GM12878 (cell line): ENCODE measurements around the gene ITPR3. TPM values are rescaled to one million over a fixed set of nuclear protein-coding genes. Genes with fewer than 3 reads are reported as not detected.

Source experiments
- ATAC-seq: fragments of 200-7000 bp; cut with Tn5 transposase; 3 replicates; pipeline ENCODE4 v1.9.1; 2020; ENCODE audit warnings: mild to moderate bottlenecking, moderate library complexity
- BruUV-seq: library from RNA; stranded (reverse); fragments of 400-500 nt; replicated peaks from 2 replicates; lab custom pipeline; 2021; lab: Mats Ljungman, UMichigan
- CTCF ChIA-PET: fragments of 300-600 bp; sonication (Branson Sonifier 250); formaldehyde crosslinking; extraction: SDS; loops from one replicate; lab custom pipeline; 2021; ENCODE audit warnings: inconsistent platforms; lab: Yijun Ruan, JAX
- POLR2A ChIA-PET: fragments of 350-600 bp; formaldehyde crosslinking; extraction: SDS; loops from one replicate; lab custom pipeline; 2021; ENCODE audit warnings: inconsistent platforms; lab: Charles Lee
- RAD21 ChIA-PET: fragments of 300-600 bp; sonication (Branson Sonifier 250); formaldehyde crosslinking; loops from one replicate; lab custom pipeline; 2023; ENCODE audit warnings: antibody characterized with exemption; ENCODE audit not compliant: unreplicated experiment; lab: Charles Lee
- SMC1A ChIA-PET: fragments of 300-600 bp; sonication (Branson Sonifier 250); formaldehyde crosslinking; loops from one replicate; lab custom pipeline; 2023; ENCODE audit not compliant: unreplicated experiment, uncharacterized antibody; lab: Charles Lee
- DNase-seq: peaks from one replicate; pipeline ENCODE4 v3.0.0-alpha.2; 2011; ENCODE audit warnings: low read depth, low spot score
- FAIRE-seq: peaks from 3 replicates; lab custom pipeline; 2011; peaks lifted over from hg19 to GRCh38; lab: Jason Lieb, UNC
- H2AFZ ChIP-seq: 2 replicates; pipeline ENCODE4 v1.6.0; 2011; ENCODE audit warnings: low read depth, low read length, control low read depth; ENCODE audit not compliant: control insufficient read depth
- H3K27ac ChIP-seq: 2 replicates; pipeline ENCODE4 v1.5.1; 2011; ENCODE audit warnings: control low read depth; ENCODE audit not compliant: control insufficient read depth, insufficient read depth
- H3K27me3 ChIP-seq, 2 experiments: replicated peaks in 1 of 2; 2 replicates each; pipeline versions ENCODE4 v1.6.0 to v1.6.1; 2011; ENCODE audit warnings: low read length in 1 of 2; ENCODE audit not compliant: control insufficient read depth in 2 of 2, insufficient read depth in 2 of 2
- H3K36me3 ChIP-seq, 2 experiments: 2 replicates each; pipeline ENCODE4 v1.5.1; 2011; ENCODE audit warnings: low read length in 1 of 2; ENCODE audit not compliant: control insufficient read depth in 2 of 2, insufficient read depth in 2 of 2
- H3K4me1 ChIP-seq: 2 replicates; pipeline ENCODE4 v1.6.1; 2011; ENCODE audit warnings: mild to moderate bottlenecking, low read length, moderate library complexity, mixed read lengths; ENCODE audit not compliant: control insufficient read depth, insufficient read depth
- H3K4me2 ChIP-seq: 2 replicates; pipeline ENCODE4 v1.6.0; 2011; ENCODE audit warnings: control low read depth; ENCODE audit not compliant: control insufficient read depth, insufficient read depth
- H3K4me3 ChIP-seq: fragments of 200-600 bp; sonication (generic); 2 replicates; pipeline ENCODE4 v1.5.1; 2016
- H3K79me2 ChIP-seq: 2 replicates; pipeline ENCODE4 v1.6.0; 2011; ENCODE audit warnings: low read length; ENCODE audit not compliant: control insufficient read depth, insufficient read depth
- H3K9ac ChIP-seq: 2 replicates; pipeline ENCODE4 v1.8.0; 2011; ENCODE audit warnings: low read length, control low read depth, mixed read lengths; ENCODE audit not compliant: control insufficient read depth, insufficient read depth
- H3K9me3 ChIP-seq: replicated peaks from 3 replicates; pipeline ENCODE4 v1.5.1; 2011; ENCODE audit warnings: mild to moderate bottlenecking, low read length; ENCODE audit not compliant: control insufficient read depth, insufficient read depth
- H4K20me1 ChIP-seq: 2 replicates; pipeline ENCODE4 v1.6.0; 2011; ENCODE audit not compliant: control insufficient read depth, insufficient read depth
- BHLHE40 ChIP-seq, 2 experiments: fragments of 450-650 bp in 1 of 2; IDR thresholded peaks; 2 replicates each; pipeline ENCODE4 v1.6.1; 2011 to 2017; ENCODE audit warnings: low read depth in 2 of 2, borderline replicate concordance in 1 of 2, improper control_type of control experiment in 1 of 2, low read length in 1 of 2, mild to moderate bottlenecking in 1 of 2
- CBX5 ChIP-seq: sonication (generic); IDR thresholded peaks from 2 replicates; pipeline ENCODE4 v1.6.1; 2016; ENCODE audit warnings: low read depth, moderate library complexity, mild to moderate bottlenecking, inconsistent platforms
- EZH2 ChIP-seq: IDR thresholded peaks from 2 replicates; pipeline ENCODE4 v1.6.1; 2012; ENCODE audit warnings: low read depth, mild to moderate bottlenecking, control low read depth, inconsistent platforms, low read length, borderline replicate concordance; ENCODE audit not compliant: control insufficient read depth
- JUNB ChIP-seq: IDR thresholded peaks from 2 replicates; pipeline ENCODE4 v1.6.1; 2016; ENCODE audit warnings: antibody characterized with exemption, mild to moderate bottlenecking
- KAT2A ChIP-seq: conservative IDR thresholded peaks from 2 replicates; pipeline ENCODE4 v1.6.1; 2011; ENCODE audit warnings: low read depth, low read length; ENCODE audit not compliant: control insufficient read depth
- MTA2 ChIP-seq: fragments of 450-650 bp; IDR thresholded peaks from 2 replicates; pipeline ENCODE4 v1.6.1; 2016; ENCODE audit warnings: low read depth, mild to moderate bottlenecking, moderate library complexity
- SMAD5 ChIP-seq: IDR thresholded peaks from 2 replicates; pipeline ENCODE4 v1.6.1; 2016; ENCODE audit warnings: antibody characterized with exemption, low read depth
- SUPT20H ChIP-seq: IDR thresholded peaks from 2 replicates; pipeline ENCODE4 v1.6.1; 2011; ENCODE audit warnings: low read depth, mild to moderate bottlenecking, low read length, moderate library complexity, borderline replicate concordance; ENCODE audit not compliant: control insufficient read depth
- ZNF217 ChIP-seq: fragments of 450-650 bp; IDR thresholded peaks from 2 replicates; pipeline ENCODE4 v1.6.1; 2017; ENCODE audit warnings: antibody characterized with exemption, mild to moderate bottlenecking
- ZNF24 ChIP-seq: fragments of 450-650 bp; IDR thresholded peaks from 2 replicates; pipeline ENCODE4 v1.6.1; 2017; ENCODE audit warnings: antibody characterized with exemption, mild to moderate bottlenecking
- ZSCAN29 ChIP-seq: fragments of 450-650 bp; IDR thresholded peaks from 2 replicates; pipeline ENCODE4 v1.6.1; 2017; ENCODE audit warnings: mild to moderate bottlenecking, moderate library complexity
- WGBS: methylation state at CpG from one replicate; pipeline ENCODE4 v1.1.6; 2016; ENCODE audit warnings: low lambda C conversion rate; ENCODE audit not compliant: insufficient replicate concordance, insufficient coverage; ENCODE audit errors: missing lambda C conversion rate; 5-methylcytosine and 5-hydroxymethylcytosine counted together
- in situ Hi-C: fragments of 300-500 bp; cut with MboI; formaldehyde crosslinking; loops from 9 replicates; pipeline ENCODE4 v1.14.3; 2018; ENCODE audit warnings: mixed read lengths
- intact Hi-C: fragments of 100-400 bp; cut with micrococcal nuclease; formaldehyde crosslinking; loops from one replicate; pipeline ENCODE4 v1.14.2; 2022; ENCODE audit not compliant: unreplicated experiment
- polyA plus RNA-seq, 11 experiments: library from polyadenylated mRNA; depleted of rRNA in 4 of 11; unstranded in 6 of 11; stranded (reverse) in 5 of 11; fragments of >200 nt; fragmentation: Nextera tagmentation in 4 of 11; fragmentation: Illumina TruSeq in 1 of 11; extraction: Ambion mirVana in 4 of 11; extraction: Trizol in 1 of 11; gene quantifications; 1 replicate in 1 of 11; 2 replicates in 10 of 11; pipeline versions ENCODE4 v1.2.1 to v1.2.3, GENCODE V29; 2011 to 2016; ENCODE audit warnings: inconsistent platforms in 2 of 11, missing spikeins in 2 of 11, low read depth in 1 of 11
- total RNA-seq, 4 experiments: library from RNA; depleted of rRNA in 3 of 4; stranded (reverse); fragments of >200 nt in 3 of 4; fragmentation: Illumina TruSeq in 1 of 4; extraction: Trizol in 1 of 4; gene quantifications; 2 replicates each; pipeline versions ENCODE4 v1.2.1 to v1.2.3, GENCODE V29; 2013 to 2021
- TF ChIP-seq, protein P1 (sequence below): IDR thresholded peaks from 2 replicates; pipeline ENCODE4 v1.6.1; 2011; ENCODE audit warnings: mild to moderate bottlenecking, low read depth, low read length, moderate library complexity; ENCODE audit not compliant: insufficient replicate concordance
- TF ChIP-seq, protein P2 (sequence below): IDR thresholded peaks from 2 replicates; pipeline ENCODE4 v1.6.1; 2012; ENCODE audit warnings: low read depth, low read length, improper control_type of control experiment
- TF ChIP-seq, protein P3 (sequence below): fragments of 450-650 bp; IDR thresholded peaks from 2 replicates; pipeline ENCODE4 v1.6.1; 2016; ENCODE audit warnings: mild to moderate bottlenecking, moderate library complexity, borderline replicate concordance
- TF ChIP-seq, protein P4 (sequence below): fragments of 450-650 bp; IDR thresholded peaks from 2 replicates; pipeline ENCODE4 v1.6.1; 2017; ENCODE audit warnings: borderline replicate concordance

The ITPR3 gene
- total and polyA plus RNA-seq, 10 of the 15 experiments (the other 5 are each of a cell fraction or from before 2014, with no cell fraction given): 0.32 to 34.0 (median 11.9) TPM

DNA sequence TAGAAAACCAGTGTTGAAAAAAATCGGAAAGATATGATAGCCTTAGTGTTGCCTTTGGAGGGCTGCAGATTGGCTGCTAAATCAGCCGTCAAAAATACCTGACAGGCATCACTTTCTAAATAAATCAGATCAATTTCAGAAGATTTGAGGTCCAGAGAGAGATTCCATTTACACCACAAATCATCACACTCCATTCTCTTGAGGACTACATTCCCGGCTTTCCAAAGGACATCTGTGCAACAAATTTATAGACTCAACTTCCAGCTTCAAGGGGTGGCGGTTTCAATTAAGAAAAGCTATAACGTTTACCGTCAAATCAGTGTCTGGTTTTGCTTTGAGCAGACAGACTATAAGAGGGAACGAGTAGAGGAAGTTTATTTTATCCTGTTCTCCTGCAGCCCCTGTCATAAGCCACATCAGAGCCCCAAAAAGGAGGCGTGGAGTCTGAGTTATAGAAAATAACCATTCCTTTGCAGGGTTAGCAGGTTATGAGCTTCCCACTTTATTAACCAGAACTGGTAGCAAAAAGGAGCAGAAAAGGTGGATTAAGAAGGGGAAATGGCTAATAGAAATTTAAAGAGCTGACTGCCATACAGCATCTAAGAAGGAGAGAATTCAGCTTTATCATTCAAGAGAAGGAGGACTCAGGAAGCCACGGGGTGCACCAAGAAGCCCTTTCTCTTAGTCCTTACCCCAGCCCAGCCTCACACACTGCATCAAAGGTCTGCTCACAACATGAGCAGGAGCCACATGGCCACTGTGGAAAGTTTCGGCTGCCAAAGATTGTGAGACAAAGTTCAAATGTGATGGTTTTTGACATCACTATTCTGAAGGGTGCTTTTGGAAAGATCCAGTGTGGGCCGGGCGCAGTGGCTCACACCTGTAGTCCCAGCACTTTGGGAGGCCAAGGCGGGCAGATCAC is 103.2 kb downstream of the ITPR3 start:
- WGBS: 35% methylated on average over 13 of the region's 13 CpGs
- Histone ChIP-seq H4K20me1 (no peaks in the 10 kb centered on the region), H3K4me3 (no peak overlapping the region), H3K9ac (no peak overlapping the region), H3K27ac (no peak overlapping the region), H3K4me2 (no peak overlapping the region), H3K4me1 (peaks cover 12% of the 10 kb centered on the region), H3K27me3 (peaks cover 6 to 15% of the 10 kb centered on the region in 2 experiments; a peak in 2 of 4 replicates), H3K9me3 (no peaks in the 10 kb centered on the region), H2AFZ (no peak overlapping the region), H3K79me2 (no peaks in the 10 kb centered on the region), H3K36me3 (no peaks in the 10 kb centered on the region)
- in situ Hi-C loops (no loop called here), intact Hi-C loops (no loop called here)
- SMC1A ChIA-PET: interaction anchor here (0.5 to 0.9 kb wide), 2 partner anchors 14 to 275 kb away, joined by 3 read pairs; no protein-coding TSS in a partner anchor
- FAIRE-seq (no peak), DNase-seq (no peak), ATAC-seq (no peak)
- RAD21 ChIA-PET: no interaction called here
- BruUV-seq: no TSS peak
- POLR2A ChIA-PET: no interaction called here
- CTCF ChIA-PET: interaction anchor here (1.0 to 3.4 kb wide), 4 partner anchors 13 to 139 kb away, joined by 3 to 16 read pairs (median 3); partner anchors contain the start of gene UQCC2
- TF ChIP-seq JUNB (no peak), KAT2A (no peak), MTA2 (no peak), CBX5 (no peak), EZH2 (no peak), ZSCAN29 (no peak), SMAD5 (no peak), SUPT20H (no peak), ZNF217 (no peak), ZNF24 (no peak), BHLHE40 (IDR thresholded peaks at IDR 0.05; ENCODE audit: borderline replicate concordance in 1 of 2, low read depth in 2 of 2, low read length in 1 of 2) (no peak)
- TF ChIP-seq, protein P1, sequence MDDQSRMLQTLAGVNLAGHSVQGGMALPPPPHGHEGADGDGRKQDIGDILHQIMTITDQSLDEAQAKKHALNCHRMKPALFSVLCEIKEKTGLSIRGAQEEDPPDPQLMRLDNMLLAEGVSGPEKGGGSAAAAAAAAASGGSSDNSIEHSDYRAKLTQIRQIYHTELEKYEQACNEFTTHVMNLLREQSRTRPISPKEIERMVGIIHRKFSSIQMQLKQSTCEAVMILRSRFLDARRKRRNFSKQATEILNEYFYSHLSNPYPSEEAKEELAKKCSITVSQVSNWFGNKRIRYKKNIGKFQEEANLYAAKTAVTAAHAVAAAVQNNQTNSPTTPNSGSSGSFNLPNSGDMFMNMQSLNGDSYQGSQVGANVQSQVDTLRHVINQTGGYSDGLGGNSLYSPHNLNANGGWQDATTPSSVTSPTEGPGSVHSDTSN: no peak
- TF ChIP-seq, protein P2, sequence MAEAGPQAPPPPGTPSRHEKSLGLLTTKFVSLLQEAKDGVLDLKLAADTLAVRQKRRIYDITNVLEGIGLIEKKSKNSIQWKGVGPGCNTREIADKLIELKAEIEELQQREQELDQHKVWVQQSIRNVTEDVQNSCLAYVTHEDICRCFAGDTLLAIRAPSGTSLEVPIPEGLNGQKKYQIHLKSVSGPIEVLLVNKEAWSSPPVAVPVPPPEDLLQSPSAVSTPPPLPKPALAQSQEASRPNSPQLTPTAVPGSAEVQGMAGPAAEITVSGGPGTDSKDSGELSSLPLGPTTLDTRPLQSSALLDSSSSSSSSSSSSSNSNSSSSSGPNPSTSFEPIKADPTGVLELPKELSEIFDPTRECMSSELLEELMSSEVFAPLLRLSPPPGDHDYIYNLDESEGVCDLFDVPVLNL: no peak
- TF ChIP-seq, protein P3, sequence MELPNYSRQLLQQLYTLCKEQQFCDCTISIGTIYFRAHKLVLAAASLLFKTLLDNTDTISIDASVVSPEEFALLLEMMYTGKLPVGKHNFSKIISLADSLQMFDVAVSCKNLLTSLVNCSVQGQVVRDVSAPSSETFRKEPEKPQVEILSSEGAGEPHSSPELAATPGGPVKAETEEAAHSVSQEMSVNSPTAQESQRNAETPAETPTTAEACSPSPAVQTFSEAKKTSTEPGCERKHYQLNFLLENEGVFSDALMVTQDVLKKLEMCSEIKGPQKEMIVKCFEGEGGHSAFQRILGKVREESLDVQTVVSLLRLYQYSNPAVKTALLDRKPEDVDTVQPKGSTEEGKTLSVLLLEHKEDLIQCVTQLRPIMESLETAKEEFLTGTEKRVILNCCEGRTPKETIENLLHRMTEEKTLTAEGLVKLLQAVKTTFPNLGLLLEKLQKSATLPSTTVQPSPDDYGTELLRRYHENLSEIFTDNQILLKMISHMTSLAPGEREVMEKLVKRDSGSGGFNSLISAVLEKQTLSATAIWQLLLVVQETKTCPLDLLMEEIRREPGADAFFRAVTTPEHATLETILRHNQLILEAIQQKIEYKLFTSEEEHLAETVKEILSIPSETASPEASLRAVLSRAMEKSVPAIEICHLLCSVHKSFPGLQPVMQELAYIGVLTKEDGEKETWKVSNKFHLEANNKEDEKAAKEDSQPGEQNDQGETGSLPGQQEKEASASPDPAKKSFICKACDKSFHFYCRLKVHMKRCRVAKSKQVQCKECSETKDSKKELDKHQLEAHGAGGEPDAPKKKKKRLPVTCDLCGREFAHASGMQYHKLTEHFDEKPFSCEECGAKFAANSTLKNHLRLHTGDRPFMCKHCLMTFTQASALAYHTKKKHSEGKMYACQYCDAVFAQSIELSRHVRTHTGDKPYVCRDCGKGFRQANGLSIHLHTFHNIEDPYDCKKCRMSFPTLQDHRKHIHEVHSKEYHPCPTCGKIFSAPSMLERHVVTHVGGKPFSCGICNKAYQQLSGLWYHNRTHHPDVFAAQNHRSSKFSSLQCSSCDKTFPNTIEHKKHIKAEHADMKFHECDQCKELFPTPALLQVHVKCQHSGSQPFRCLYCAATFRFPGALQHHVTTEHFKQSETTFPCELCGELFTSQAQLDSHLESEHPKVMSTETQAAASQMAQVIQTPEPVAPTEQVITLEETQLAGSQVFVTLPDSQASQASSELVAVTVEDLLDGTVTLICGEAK: no peak
- TF ChIP-seq, protein P4, sequence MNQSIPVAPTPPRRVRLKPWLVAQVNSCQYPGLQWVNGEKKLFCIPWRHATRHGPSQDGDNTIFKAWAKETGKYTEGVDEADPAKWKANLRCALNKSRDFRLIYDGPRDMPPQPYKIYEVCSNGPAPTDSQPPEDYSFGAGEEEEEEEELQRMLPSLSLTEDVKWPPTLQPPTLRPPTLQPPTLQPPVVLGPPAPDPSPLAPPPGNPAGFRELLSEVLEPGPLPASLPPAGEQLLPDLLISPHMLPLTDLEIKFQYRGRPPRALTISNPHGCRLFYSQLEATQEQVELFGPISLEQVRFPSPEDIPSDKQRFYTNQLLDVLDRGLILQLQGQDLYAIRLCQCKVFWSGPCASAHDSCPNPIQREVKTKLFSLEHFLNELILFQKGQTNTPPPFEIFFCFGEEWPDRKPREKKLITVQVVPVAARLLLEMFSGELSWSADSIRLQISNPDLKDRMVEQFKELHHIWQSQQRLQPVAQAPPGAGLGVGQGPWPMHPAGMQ: no peak
